ENCODE data around the gene LAIR1.

GRCh38 chr19:54387991-54388801 lies 23.5 kb upstream of the LAIR1 start:
- TF ChIP-seq POLR2A (IDR thresholded peaks at IDR 0.05; ENCODE audit: low read depth, low read length) (no peak), POLR2AphosphoS5 (IDR thresholded peaks at IDR 0.05; ENCODE audit: low read depth, low read length) (no peak), TAF1 (IDR thresholded peaks at IDR 0.05; ENCODE audit: low read depth, low read length) (no peak), PAX5 (IDR thresholded peaks at IDR 0.05; ENCODE audit: insufficient read depth, low read length, severe bottlenecking) (no peak), POU2F2 (IDR thresholded peaks at IDR 0.05; ENCODE audit: low read depth, low read length) (no peak), SPI1 (IDR thresholded peaks at IDR 0.05; ENCODE audit: low read depth, low read length) (no peak)

Data from GM12891 (cell line).